ENCODE results near the gene PAQR5.
"Not testable (repeated sequence)": the region's sequence is repeated elsewhere in the genome, so short reads cannot be mapped to it uniquely, and the experiment has no call there.

PAQR5 gene, protein sequence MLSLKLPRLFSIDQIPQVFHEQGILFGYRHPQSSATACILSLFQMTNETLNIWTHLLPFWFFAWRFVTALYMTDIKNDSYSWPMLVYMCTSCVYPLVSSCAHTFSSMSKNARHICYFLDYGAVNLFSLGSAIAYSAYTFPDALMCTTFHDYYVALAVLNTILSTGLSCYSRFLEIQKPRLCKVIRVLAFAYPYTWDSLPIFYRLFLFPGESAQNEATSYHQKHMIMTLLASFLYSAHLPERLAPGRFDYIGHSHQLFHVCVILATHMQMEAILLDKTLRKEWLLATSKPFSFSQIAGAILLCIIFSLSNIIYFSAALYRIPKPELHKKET

DNA sequence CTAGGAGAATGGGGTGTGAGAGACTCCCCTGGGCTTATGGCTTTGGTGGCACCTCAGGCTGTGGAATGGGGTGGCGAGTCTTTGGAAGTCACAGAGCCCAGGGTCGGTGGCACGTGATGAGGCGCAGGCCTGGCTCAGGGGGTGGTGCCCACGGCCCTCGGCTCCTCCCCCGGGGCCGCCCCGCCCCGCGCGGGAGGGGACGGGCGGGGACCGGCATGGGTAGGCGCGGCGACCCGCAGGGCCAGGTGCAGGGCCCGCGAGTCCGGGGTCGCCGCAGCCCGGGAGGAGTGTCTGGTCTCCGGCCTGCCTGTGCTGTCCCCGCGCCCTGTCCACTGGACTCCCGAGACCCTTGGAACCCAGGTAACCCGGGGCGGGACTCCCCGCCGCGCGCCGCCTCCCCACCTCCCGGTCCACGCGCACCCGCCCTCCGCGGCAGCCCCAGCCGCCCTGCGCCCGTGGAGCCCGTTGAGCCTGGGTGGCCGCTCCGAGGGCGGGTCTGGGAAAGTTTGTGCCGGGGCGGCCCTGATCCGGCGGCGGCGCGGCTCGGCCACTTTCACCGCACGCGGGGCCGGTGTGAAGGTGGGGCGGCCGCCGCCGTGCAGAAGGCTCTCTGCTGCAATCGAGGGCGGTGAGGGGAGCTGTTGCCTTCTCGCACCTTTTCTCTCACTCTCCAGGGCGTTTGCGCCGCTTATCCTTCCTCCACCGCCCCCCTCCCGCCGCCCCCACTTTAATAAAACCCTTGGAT, at the start of gene PAQR5:
Gene PAQR5, plus strand, starts transcription at position 216 of the 745 bp plus-strand sequence. CDS start 61,169 bp downstream, outside the sequence.
- DNase-seq (ENCODE audit: low spot score): peak; percentile 91

DNA sequence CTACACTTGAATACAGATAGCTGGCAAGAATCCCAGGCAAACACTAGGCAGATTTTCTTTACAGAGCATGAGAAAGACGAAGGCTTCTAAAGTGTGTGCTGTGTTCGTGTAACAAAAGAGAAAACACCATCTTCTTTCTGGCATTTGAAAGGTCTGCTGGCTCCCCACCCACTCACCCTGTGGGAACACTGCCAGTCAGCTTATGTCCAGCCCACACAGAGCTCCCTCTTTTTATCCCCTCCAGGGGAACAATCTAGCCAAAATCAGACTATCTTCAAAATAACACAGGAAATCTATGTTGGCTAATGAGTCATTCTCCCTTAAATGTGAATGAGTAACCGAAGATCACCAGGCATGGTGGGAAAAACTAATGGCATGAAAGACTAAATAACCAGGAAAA, 45.6 kb upstream of the PAQR5 start:
- DNase-seq (ENCODE audit: low spot score): peak; percentile 8

DNA sequence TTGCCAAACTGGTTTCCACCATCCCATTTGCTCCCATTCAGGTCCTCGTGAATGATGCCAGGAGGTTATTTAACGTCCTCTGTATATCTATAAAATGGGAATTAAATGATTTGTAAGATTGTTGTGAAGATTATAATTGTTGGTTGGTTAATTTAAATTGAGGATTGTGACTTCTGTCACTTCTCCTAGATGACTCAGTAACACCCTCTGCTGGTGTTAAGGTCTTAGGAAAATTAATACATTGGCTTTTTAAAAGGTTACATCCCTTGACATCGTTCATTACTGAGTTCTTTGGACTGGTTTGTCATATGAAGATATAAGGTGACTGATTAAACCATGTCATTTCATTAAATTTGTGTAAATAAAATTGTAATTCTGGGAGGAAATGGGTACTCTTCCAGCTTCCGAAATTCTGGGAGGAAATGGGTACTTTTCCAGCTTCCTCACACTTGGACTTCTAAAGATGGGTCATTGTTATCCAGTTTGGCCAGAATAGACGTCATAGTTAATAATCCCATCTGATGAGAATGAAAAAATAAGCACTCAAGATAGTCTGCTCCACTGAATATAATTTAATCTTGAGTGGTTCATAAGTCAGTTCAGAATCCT, 33.3 kb upstream of the PAQR5 start:
- DNase-seq (ENCODE audit: low spot score): no peak

DNA sequence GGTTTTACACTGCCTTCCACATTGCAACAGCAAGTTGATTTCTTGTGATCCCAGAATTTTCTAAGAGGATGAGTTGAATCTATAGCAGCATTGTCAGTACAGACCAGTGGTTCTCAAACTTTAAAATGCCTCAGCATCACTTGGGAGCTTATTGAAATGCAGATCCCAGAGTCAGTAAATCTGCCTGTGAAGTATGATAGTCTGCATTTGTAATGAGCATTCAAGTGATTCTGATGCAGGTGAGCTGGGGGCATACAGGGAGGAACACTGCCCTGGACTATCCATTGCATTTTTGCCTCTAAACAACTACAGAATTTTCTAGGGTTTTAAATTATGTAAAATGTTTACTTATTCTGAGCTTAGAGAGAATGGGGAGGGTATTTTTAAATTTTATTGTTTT, 27.5 kb upstream of the PAQR5 start:
- no peak for DNase-seq (ENCODE audit: low spot score)

DNA sequence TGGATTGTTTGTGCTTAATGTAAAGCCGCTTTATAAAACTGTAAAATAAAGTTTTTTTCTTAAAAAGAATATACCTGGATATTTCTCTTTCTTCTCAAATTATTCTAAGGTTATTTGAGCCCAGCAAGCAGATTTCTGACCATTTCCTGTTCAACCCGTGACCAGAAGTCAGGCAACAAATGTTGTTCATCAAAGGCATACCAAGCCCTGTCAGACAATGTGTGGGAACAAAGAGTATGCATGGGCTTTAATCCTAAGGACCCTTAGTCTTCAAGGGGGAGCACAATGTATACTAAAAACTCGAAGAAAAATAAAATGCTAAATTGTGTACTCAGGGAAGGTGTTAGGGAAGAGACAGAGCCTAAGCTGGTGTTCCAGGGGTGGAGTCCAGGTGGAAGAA, 26.6 kb upstream of the PAQR5 start:
- peak; percentile 33 for DNase-seq (ENCODE audit: low spot score)

DNA sequence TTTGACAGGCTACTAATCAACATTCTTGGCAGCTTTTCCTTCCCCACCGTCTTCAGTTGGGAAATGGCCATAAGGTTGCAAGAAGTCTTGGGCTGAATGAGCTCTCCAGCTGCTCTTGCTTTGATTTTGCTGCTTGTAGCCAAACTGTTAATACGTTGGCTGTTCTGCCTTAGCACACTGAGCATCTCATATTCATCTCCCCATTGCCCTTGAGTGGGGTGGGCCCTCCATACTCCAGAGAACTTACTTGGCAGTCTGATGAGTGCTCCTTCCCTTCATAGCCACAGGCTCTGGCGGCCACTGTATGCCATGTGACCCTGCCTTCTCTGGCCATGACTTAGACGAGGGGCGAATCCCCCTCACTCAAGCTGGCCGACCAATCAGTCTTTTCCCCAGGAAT, 25.8 kb upstream of the PAQR5 start:
- DNase-seq (ENCODE audit: low spot score): no peak

DNA sequence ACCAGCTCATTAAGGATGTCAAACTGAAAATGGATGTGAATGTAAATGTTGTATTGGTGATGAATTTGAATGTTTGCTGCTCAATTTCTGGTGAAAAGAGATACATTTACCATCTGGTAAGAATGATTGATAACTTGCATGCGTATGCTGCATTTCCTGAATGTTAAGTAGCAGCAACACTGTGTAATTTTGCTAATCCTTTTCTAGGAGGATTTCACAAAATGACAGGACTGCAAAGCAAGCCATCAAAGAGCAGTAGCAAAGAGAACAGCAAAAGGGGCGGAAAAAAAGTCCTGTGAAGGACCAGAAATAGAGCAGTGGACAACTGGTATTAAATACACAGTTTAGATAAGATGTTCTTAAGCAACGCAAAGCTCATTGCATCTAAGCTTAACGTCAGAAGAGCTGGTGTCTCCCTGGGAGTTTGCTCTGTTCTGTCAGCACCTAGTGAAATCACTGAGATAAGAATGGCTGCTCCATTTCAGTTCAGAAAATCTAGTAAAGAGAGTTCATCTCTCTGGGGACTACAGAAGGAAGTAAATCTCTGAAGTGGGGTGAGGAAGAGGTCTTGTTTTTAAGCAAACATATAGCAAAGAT, 23.5 kb upstream of the PAQR5 start:
- DNase-seq (ENCODE audit: low spot score): no peak

DNA sequence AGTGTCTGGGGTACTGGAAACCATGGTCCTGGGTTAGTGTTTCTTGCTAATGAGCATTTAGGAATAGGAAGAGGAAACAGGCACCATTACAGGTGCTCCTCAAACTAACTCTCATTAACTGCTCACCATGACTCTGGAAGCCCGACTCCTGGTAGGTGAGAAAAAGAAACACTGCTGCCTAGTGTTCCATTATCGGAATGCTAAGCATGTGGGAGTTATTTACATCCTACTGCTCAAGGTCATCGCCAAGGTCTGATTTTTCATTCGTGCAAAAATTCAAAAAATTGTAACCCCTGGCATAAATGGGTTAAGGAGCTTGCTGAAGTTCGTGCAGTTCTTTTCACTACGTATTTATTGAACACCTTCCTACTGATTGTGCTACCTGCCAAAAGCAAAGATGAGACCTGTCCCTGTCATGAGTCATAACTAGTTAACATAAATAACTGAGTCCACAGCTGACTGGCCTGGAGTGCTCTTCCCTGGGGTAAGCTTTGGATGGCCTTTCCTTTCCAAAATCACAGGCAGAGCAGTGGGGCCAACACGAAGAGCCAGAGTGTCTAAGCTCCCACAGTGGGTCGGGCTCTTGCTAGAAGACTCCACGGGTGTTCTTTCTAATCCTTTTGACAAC, 22.7 kb upstream of the PAQR5 start:
- DNase-seq (ENCODE audit: low spot score): no peak

DNA sequence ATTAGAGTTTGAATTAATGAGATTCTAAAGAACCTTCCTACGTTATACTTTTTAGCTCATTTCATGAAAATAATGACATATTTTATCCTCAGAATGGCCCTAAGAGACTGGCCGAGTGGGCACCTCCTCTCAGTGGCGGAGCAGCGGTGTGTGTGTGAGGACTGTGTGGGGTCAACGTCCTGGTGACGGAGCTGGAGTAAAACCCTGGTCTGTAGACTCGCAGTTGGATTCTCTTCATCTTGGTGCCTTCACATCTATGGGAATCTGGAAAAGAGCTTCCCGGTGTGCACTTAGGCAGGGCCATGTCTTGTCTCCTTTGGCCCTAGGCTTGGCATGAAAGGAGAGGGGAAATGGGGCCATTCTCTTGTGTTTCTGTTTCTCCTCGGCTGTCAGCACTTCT, 21.4 kb upstream of the PAQR5 start:
- DNase-seq (ENCODE audit: low spot score): no peak

DNA sequence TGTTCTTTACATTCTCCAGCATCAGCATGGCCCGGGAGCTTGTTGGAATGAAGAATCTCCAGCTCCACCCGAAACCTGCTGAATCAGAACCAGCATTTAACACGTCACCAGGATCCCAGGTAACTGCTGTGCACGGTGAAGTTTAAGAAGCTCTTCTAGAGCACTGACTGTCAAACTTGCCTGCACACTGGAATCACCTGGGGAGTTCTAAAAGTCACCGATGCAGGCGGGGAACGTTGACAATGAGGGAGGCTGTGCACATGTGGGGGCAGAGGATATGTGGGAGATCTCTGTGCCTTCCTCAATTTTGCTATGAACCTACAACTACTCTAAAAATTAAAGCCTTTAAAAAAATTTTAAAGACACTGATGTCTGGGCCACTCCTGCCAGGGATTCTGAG, 19.1 kb upstream of the PAQR5 start:
- no peak for DNase-seq (ENCODE audit: low spot score)

DNA sequence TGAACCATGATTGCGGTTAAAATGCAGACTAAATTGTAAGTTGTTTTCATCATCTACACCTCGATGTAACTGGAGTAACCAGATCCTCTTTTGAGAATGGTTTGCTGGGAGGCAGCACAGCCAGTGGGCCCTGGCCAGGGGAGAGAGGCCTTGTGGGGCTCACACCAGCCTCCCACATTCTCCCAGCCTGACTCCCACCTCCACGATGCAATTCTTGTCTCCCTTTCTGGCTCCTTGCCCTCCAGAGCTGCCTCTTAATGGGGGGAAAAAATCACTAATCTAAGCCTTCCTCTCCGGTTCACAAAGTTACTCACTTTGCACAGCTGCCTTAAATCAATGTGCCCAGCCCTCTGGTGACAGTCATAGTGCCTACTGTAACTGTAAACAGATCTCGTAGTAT, 17.9 kb upstream of the PAQR5 start:
- no peak for DNase-seq (ENCODE audit: low spot score)

DNA sequence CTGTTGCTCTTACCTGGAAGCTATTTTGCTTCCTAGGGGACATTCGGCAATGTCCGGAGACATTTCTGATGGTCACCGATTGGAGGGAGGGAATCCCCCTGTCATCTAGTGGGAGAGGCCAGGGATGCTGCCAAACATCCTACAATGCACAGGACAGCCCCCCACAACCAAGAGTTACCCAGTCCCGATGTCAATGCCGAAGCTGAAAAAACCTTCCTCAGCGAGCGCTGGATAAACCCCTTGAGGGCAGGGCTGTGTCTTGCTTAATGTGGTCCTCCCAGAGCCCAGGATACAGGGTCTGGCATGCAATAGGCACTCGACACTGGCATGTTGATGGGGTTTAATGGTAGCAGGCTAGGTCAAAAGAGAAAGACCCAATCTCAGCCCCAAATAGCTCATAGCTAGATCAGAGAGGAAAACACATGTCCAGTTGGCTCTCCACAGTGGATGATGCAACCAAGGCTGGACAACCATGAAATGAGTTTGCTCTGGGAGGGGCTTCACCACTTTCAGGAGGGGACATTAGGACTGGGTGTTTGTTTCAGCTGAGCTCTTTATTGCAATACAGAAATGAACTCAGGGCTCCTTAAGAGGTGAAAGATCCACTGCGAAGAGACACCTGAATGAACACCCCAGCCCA, 16.5 kb upstream of the PAQR5 start:
- DNase-seq (ENCODE audit: low spot score): no peak

DNA sequence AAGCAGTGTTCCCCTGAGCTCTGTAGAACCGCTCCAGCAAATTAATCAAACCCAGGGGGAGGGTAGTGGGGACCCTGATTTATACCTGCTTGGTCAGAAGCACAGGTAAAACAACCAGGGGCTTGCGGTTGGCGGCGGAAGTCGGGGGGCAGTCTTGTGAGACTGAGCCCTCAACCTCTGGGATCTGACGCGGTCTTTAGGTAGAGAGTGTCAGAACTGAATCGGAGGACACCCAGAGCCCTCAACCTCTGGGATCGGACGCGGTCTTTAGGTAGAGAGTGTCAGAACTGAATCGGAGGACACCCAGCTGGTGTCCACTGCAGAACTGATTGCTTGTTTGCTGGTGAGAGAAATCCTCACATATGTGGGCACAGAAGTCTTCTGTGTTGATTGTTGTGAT, 12.9 kb upstream of the PAQR5 start:
- no peak for DNase-seq (ENCODE audit: low spot score)

DNA sequence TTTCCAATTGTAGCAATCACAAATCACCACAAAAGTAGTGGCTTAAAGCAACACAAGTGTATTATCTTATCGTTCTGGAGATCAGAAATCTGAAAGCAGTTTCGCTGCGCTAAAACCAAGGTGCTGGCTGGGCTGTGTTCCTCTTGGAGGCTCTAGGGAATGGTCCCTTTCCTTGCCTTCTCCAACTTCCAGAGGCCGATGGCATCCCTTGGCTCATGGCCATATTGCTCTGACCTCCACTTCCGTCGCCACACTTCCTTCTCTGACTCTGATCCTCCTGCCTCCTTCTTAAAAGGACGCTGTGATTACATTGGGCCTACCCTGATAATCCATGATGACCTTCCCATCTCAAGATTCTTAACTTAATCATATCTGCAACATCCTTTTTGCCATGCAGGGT, 10.7 kb upstream of the PAQR5 start:
- no peak for DNase-seq (ENCODE audit: low spot score)

DNA sequence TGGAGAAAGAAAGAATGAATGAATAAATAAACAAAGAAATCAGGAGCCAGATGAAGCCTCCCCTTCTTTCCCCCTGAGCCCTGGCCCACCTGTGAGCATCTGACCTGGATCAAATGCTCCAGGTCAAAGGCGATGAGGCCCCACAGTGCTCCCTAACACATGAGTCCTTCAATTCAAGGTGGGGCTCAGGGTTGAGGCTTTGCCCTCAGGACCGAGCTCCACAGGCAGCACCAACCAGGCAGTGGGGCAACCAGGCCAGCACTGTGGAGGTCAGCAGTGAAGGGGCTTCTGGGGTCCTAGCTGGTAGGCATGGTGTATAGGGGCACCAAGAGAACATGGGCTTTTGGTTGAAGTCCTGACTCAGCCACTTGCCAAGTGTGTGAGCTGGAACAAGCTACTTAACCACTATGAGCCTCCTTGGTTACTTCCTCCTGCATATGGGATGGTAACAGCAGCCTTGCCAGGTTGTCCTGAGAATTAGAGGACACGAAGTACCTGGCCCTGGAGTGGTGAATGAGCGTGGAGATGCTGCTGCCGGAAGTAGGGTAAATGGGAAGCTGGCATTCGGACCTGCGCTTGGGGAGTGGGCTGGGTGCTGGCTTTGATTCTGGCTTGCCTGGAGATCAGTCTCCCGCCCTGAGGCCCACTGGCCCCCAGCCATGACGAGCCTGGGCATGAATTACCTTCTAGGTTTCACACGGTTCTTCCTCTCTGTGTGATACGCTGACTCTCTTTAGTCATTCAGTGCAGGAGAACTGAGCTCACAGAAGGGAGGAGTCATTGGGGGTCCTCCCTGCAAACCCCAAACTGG, 10.0 kb upstream of the PAQR5 start:
- no peak for DNase-seq (ENCODE audit: low spot score)

DNA sequence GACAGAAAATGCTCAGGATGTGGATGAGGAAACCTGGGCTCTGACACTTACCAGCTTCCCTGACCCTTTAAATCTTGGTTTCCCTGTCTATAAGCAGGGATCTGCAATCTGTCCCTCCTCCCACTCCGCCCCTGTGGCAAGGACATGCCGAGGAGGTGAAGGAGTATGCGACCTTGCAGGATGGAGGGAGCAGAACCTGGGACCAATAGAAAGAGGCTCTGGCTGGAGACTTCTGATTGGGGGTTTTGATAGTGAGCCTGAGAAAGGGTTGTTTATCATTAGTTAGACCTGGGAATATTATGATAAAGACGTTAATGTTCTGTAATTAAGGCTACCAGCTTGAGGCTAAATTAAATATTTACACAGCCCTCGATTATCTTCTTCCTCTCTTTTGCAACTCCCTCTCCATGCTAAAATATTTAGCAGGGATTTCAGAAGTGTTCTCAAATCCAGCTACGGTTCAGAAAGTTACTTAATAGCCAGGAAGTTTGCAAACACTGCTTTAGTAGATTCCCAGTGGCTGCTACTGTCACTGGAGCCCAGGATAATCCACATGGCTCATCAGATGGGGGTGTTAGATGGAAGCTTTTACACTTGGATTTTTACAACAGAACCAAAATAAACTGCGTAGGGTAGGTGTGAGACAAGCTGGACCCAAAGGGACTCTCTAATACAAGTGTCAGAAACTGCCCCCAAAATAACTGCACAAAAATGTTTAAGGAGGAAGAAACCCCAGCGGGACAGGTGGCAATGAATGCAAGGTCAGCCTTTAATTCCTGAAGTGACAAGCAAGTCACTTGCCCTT, 9.2 kb upstream of the PAQR5 start:
- DNase-seq (ENCODE audit: low spot score): no peak

DNA sequence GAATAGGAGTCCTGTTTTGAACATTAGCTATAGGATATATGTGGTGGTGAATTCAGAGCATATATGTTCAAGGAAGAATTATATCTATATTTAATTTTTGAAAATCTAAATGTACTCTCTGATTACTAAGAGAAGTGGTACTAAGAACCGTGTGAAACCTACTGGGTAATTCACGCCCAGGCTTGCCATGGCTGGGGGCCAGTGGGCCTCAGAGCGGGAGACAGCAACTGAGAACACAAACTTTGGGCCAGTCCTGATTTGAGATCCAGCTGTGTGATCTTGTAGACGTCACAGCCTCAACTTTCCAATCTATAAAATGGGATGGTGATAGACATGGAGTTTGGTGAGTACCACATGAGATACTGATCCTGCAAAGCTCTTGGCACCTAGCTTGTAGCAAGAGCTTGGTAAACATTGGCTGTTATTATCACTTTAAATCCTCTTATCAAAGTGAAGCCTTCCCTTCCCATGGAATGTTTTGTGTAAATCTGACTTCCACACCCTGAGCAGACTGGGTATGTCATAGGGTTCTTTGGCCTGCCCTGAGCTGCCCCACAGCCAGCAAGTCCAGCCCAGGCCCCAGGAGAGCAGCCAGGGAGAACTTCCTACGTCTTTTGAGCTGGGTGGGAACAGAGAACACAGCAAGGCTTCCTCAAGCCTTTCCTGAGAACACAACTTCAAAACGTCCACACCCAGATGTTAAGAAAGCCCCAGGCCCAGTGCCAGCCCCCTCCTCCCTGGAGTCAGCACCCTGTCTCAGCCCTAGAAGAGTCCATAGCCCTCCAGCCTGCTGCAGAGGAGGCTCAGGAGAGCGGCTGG, 8.2 kb upstream of the PAQR5 start:
- DNase-seq (ENCODE audit: low spot score): no peak

DNA sequence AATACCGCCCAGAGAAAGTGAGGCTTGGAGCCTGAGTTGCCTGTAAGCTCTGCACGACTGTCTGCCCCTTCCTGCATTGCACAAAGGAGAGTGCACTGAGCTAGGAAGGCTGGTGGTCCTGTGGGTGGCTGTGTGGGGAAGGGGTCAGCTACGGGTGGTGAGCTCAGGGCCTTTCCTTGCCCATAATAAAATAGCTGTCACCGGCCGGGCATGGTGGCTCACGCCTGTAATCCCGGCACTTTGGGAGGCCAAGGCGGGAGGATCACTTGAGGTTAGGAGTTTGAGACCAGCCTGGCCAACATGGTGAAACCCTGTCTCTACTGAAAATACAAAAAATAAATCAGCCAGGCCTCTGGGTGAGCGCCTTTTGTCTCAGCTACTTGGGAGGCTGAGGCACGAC, 7.1 kb upstream of the PAQR5 start:
- not testable (repeated sequence) for DNase-seq (ENCODE audit: low spot score)

DNA sequence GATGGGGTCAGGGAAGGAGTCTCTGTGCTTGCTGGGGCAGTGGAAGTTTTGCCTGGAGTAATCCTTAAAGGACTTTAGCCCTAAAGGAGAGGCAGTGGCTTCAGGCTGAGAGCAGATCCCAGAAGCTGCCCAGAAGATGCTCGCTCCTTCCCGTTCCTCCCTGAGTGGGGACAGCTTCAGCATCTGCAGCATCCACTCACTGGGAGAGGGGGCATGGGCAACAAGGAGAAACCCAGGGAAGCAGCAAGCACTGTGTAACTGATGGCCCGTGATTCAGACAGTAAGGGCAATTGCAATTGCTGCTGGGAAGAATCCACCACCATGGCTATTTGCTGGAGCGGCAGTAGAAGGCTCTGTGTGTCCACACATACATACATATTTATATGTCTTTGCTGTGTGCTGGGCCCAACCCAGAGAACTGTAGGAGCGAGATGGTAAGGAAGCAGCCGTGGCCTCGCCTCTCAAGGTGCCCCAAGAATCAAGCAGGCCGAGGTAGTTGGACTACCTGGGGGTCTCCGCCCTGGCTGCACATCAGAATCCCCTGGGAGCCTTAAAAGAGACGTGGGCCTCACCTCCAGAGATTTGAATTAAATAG, 5.8 kb upstream of the PAQR5 start:
- no peak for DNase-seq (ENCODE audit: low spot score)
